Endothelial cell of umbilical vein (primary cell): ENCODE measurements around the gene MAPKAPK2. TPM values are rescaled to one million over a fixed set of nuclear protein-coding genes. Genes with fewer than 3 reads are reported as not detected.

ENCODE experiments used
- BruUV-seq: library from RNA; stranded (reverse); fragments of 400-500 nt; replicated peaks from 2 replicates; lab custom pipeline; 2021; lab: Mats Ljungman, UMichigan
- CTCF ChIA-PET: fragments of 300-600, 350-600 bp; sonication (Branson Sonifier 250); formaldehyde crosslinking; loops from one replicate; lab custom pipeline; 2021; ENCODE audit warnings: antibody characterized with exemption, inconsistent platforms; lab: Charles Lee
- POLR2A ChIA-PET: fragments of 300-600, 350-600 bp; sonication (Branson Sonifier 250); formaldehyde crosslinking; loops from one replicate; lab custom pipeline; 2021; ENCODE audit warnings: antibody characterized with exemption, inconsistent platforms; lab: Charles Lee
- DNase-seq: peaks from one replicate; pipeline ENCODE4 v3.0.0-alpha.2; 2011; ENCODE audit warnings: low read depth, low spot score
- FAIRE-seq: peaks from 2 replicates; lab custom pipeline; 2011; peaks lifted over from hg19 to GRCh38; lab: Jason Lieb, UNC
- H2AFZ ChIP-seq: 2 replicates; pipeline ENCODE4 v1.6.0; 2012; ENCODE audit warnings: low read depth, low read length, control low read depth, inconsistent platforms
- H3K27ac ChIP-seq: 2 replicates; pipeline ENCODE4 v1.5.1; 2011; ENCODE audit warnings: low read depth, mild to moderate bottlenecking, control low read depth, low read length, moderate library complexity; ENCODE audit not compliant: insufficient read depth
- H3K27me3 ChIP-seq, 2 experiments: 2 replicates each; pipeline versions ENCODE4 v1.6.0 to v1.6.1; 2011; ENCODE audit warnings: low read length in 2 of 2, mixed read lengths in 1 of 2; ENCODE audit not compliant: control insufficient read depth in 2 of 2, insufficient read depth in 2 of 2
- H3K36me3 ChIP-seq, 2 experiments: 2 replicates in 1 of 2; 3 replicates in 1 of 2; pipeline ENCODE4 v1.5.1; 2011; ENCODE audit warnings: low read length in 2 of 2, mild to moderate bottlenecking in 1 of 2, moderate library complexity in 1 of 2; ENCODE audit not compliant: control insufficient read depth in 2 of 2, insufficient read depth in 2 of 2; ENCODE audit errors: extremely low read depth in 1 of 2
- H3K4me1 ChIP-seq: 3 replicates; pipeline ENCODE4 v1.5.1; 2011; ENCODE audit warnings: mild to moderate bottlenecking, low read length; ENCODE audit not compliant: control insufficient read depth, insufficient read depth; ENCODE audit errors: extremely low read depth
- H3K4me2 ChIP-seq: 2 replicates; pipeline ENCODE4 v1.6.1; 2011; ENCODE audit warnings: low read length, control low read depth, mixed read lengths; ENCODE audit not compliant: insufficient read depth
- H3K4me3 ChIP-seq, 3 experiments: fragments of 200-600 bp in 1 of 3; sonication (generic), shearing (Covaris generic) in 1 of 3; replicated peaks in 1 of 3; 2 replicates each; pipeline ENCODE4 v1.5.1; 2011 to 2016; ENCODE audit warnings: control low read depth in 3 of 3, low read length in 3 of 3, mild to moderate bottlenecking in 2 of 3, inconsistent platforms in 1 of 3, low read depth in 1 of 3, moderate library complexity in 1 of 3; ENCODE audit not compliant: insufficient read depth in 1 of 3
- H3K79me2 ChIP-seq: 2 replicates; pipeline ENCODE4 v1.6.0; 2012; ENCODE audit warnings: low read length, inconsistent platforms; ENCODE audit not compliant: control insufficient read depth, insufficient read depth
- H3K9ac ChIP-seq: replicated peaks from 2 replicates; pipeline ENCODE3; 2011; ENCODE audit warnings: low read length, control low read depth; ENCODE audit not compliant: insufficient read depth; ENCODE audit errors: extremely low read depth
- H3K9me1 ChIP-seq: replicated peaks from 3 replicates; pipeline ENCODE4 v1.6.0; 2011; ENCODE audit warnings: mild to moderate bottlenecking, low read length; ENCODE audit not compliant: control insufficient read depth, insufficient read depth; ENCODE audit errors: extremely low read depth
- H3K9me3 ChIP-seq: replicated peaks from 2 replicates; pipeline ENCODE4 v1.5.1; 2012; ENCODE audit warnings: low read length, inconsistent platforms; ENCODE audit not compliant: control insufficient read depth, insufficient read depth
- H4K20me1 ChIP-seq: replicated peaks from 2 replicates; pipeline ENCODE3; 2011; ENCODE audit warnings: mild to moderate bottlenecking, low read length; ENCODE audit not compliant: control insufficient read depth, insufficient read depth; ENCODE audit errors: extremely low read depth
- EZH2 ChIP-seq: IDR thresholded peaks from 2 replicates; pipeline ENCODE4 v1.6.1; 2012; ENCODE audit warnings: borderline replicate concordance, low read depth, mild to moderate bottlenecking, moderate library complexity, low read length, inconsistent platforms; ENCODE audit not compliant: severe bottlenecking
- FOS ChIP-seq: IDR thresholded peaks from 2 replicates; pipeline ENCODE4 v1.6.1; 2011; ENCODE audit warnings: mild to moderate bottlenecking, low read length, moderate library complexity, borderline replicate concordance; ENCODE audit not compliant: insufficient read depth
- GATA2 ChIP-seq: IDR thresholded peaks from 2 replicates; pipeline ENCODE4 v1.7.0; 2011; ENCODE audit warnings: low read depth, mild to moderate bottlenecking, moderate library complexity, mixed read lengths, low read length; ENCODE audit not compliant: insufficient read length, insufficient read depth
- JUN ChIP-seq: IDR thresholded peaks from 2 replicates; pipeline ENCODE4 v1.6.1; 2011; ENCODE audit warnings: borderline replicate concordance, low read depth; ENCODE audit not compliant: insufficient read length, insufficient read depth
- MYC ChIP-seq: IDR thresholded peaks from one replicate; pipeline ENCODE4 v1.6.1; 2011; ENCODE audit warnings: mild to moderate bottlenecking, low read depth, low read length
- POLR2A ChIP-seq: IDR thresholded peaks from 2 replicates; pipeline ENCODE4 v1.6.1; 2012; ENCODE audit warnings: low read depth, mild to moderate bottlenecking, control low read depth, low read length
- POLR2AphosphoS5 ChIP-seq: IDR thresholded peaks from 2 replicates; pipeline ENCODE4 v1.6.1; 2012; ENCODE audit warnings: low read depth, mild to moderate bottlenecking, control low read depth, low read length, moderate library complexity; ENCODE audit not compliant: insufficient read depth
- dilution Hi-C: fragments of 300-500 bp; cut with MboI; formaldehyde crosslinking; loops from one replicate; pipeline ENCODE4 v1.15.0; 2019; ENCODE audit warnings: low sequenced_read_pairs; ENCODE audit not compliant: extremely low pct_ligation_motif_present
- intact Hi-C: fragments of 100-400 bp; cut with micrococcal nuclease; formaldehyde crosslinking; loops from one replicate; pipeline ENCODE4 v1.10.0; 2022
- polyA plus RNA-seq, 4 experiments: library from polyadenylated mRNA; depleted of rRNA in 3 of 4; stranded (reverse) in 3 of 4; unstranded in 1 of 4; fragments of >200 nt; gene quantifications; 2 replicates each; pipeline versions ENCODE4 v1.2.1 to v1.2.3, GENCODE V29; 2011 to 2012; ENCODE audit warnings: missing spikeins in 1 of 4
- total RNA-seq: library from RNA; stranded (reverse); gene quantifications from 2 replicates; pipeline ENCODE4 v1.2.3, GENCODE V29; 2021
- TF ChIP-seq, protein P1 (sequence below), 2 donors: IDR thresholded peaks; 1 replicate in 1 of 2; 2 replicates in 1 of 2; pipeline ENCODE4 v1.5.1; 2011; ENCODE audit warnings: low read length in 2 of 2, mild to moderate bottlenecking in 2 of 2, moderate library complexity in 2 of 2, control low read depth in 1 of 2, inconsistent platforms in 1 of 2, low read depth in 1 of 2; ENCODE audit not compliant: insufficient read depth in 1 of 2; ENCODE audit errors: extremely low read depth in 1 of 2
- TF ChIP-seq, protein P2 (sequence below): IDR thresholded peaks from 2 replicates; pipeline ENCODE4 v1.6.1; 2011; ENCODE audit not compliant: insufficient read depth, insufficient read length

MAPKAPK2 gene
- total and polyA plus RNA-seq, 2 donors (not counting 3 experiments of a cell fraction or from before 2014, with no cell fraction given): 52.9 to 69.1 TPM

DNA sequence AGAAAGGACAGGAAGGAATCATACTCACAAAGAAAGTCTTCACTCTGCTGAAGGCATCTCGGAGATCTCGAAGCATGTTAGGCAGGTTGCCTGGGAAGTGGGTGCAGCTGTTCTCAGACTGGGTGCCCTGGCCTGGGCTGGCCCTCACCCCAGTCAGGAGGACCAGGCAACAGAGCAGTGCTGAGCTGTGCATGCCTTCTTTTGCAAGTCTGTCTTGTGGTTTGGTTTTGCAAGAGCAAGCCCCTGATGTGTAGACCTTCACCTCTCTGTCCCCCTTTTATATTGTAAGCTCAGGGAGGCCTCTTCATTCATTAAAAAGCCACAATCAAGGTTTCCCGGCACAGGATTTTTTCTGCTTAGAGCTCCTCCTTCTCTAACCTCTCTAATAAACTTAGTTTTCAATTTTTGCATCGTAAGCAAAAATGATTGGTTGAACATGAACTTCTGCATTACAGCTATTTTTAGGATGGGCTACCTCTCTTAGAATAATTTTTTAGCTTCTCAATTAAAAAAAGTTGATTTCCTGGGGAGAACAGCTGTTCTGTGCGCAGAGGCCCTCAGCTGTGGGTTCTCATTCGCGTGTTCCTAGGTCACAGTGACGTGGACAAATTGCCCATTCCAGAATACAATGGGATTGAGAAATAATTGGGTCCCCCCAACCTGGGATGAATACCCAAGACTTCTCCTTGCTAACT, 87.7 kb downstream of the MAPKAPK2 start, which contains the start of gene IL10:
Gene IL10 (minus strand): TSS at position 252 of the 695 bp plus-strand sequence. CDS start 59 bp downstream, at position 193.
- BruUV-seq: no TSS peak
- H2AFZ ChIP-seq: no peak within 1 kb of the TSS
- H3K9me3 ChIP-seq: no peaks in the 10 kb centered on the region
- intact Hi-C loops (no loop called here), dilution Hi-C loops (no loop called here)
- no peaks in the 10 kb centered on the region for H3K79me2 ChIP-seq
- H3K9me1 ChIP-seq: no peaks in the 10 kb centered on the region
- no peak within 1 kb of the TSS for H3K4me2 ChIP-seq
- peaks cover 10 to 19% of the 10 kb centered on the region in 2 experiments for H3K27me3 ChIP-seq
- H4K20me1 ChIP-seq: no peaks in the 10 kb centered on the region
- DNase-seq: no peak
- ChIA-PET CTCF (no interaction called here), POLR2A (no interaction called here)
- H3K4me3 ChIP-seq: no peak within 1 kb of the TSS
- H3K27ac ChIP-seq: no peak within 1 kb of the TSS
- TF ChIP-seq, protein P1, sequence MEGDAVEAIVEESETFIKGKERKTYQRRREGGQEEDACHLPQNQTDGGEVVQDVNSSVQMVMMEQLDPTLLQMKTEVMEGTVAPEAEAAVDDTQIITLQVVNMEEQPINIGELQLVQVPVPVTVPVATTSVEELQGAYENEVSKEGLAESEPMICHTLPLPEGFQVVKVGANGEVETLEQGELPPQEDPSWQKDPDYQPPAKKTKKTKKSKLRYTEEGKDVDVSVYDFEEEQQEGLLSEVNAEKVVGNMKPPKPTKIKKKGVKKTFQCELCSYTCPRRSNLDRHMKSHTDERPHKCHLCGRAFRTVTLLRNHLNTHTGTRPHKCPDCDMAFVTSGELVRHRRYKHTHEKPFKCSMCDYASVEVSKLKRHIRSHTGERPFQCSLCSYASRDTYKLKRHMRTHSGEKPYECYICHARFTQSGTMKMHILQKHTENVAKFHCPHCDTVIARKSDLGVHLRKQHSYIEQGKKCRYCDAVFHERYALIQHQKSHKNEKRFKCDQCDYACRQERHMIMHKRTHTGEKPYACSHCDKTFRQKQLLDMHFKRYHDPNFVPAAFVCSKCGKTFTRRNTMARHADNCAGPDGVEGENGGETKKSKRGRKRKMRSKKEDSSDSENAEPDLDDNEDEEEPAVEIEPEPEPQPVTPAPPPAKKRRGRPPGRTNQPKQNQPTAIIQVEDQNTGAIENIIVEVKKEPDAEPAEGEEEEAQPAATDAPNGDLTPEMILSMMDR (IDR thresholded peaks at IDR 0.05; ENCODE audit: extremely low read depth in 1 of 2, insufficient read depth in 1 of 2, low read depth in 1 of 2, low read length in 2 of 2): no peak
- TF ChIP-seq POLR2AphosphoS5: no peak
- no peak for TF ChIP-seq POLR2A
- TF ChIP-seq FOS: no peak
- no peak for TF ChIP-seq GATA2
- TF ChIP-seq, protein P2, sequence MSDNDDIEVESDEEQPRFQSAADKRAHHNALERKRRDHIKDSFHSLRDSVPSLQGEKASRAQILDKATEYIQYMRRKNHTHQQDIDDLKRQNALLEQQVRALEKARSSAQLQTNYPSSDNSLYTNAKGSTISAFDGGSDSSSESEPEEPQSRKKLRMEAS: no peak
- TF ChIP-seq JUN: no peak
- no peak for TF ChIP-seq EZH2
- TF ChIP-seq MYC: no peak
- H3K4me1 ChIP-seq: no peaks in the 10 kb centered on the region
- FAIRE-seq: no peak
- H3K36me3 ChIP-seq: no peaks in the 10 kb centered on the region
- no peak within 1 kb of the TSS for H3K9ac ChIP-seq
